Measurements from ENCODE around the gene CLEC16A.

DNA sequence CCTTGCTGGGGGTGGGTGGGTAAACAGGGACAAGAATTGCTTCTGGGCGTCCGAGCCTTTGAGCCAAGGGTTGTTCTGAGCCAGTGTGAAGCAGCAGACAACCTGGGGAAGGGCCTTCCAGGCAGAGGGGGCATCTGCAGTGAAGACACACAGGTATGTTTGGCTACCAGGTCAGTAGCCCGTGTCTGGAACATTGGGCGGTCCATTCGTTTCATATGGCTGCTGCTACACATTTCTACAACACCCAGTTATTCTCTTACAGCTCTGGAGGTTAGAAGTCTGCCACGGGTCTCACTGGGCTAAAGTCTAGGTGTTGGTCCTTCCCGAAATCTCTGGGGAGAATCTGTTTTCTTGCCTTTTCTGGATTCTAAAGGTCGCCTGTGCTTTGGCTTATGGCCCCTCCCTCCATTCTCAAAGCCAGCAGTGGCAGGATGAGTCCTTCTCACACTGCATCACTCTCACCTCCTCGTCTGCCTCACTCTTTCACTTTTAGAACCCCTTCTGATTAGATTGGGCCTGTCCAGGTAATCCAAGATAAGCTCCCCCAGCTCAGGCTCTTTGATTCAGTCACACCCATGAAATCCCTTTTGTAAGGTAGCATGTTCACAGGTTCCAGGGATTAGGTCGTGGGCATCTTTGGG, 136.1 kb downstream of the CLEC16A start:
- TF ChIP-seq, protein P1, sequence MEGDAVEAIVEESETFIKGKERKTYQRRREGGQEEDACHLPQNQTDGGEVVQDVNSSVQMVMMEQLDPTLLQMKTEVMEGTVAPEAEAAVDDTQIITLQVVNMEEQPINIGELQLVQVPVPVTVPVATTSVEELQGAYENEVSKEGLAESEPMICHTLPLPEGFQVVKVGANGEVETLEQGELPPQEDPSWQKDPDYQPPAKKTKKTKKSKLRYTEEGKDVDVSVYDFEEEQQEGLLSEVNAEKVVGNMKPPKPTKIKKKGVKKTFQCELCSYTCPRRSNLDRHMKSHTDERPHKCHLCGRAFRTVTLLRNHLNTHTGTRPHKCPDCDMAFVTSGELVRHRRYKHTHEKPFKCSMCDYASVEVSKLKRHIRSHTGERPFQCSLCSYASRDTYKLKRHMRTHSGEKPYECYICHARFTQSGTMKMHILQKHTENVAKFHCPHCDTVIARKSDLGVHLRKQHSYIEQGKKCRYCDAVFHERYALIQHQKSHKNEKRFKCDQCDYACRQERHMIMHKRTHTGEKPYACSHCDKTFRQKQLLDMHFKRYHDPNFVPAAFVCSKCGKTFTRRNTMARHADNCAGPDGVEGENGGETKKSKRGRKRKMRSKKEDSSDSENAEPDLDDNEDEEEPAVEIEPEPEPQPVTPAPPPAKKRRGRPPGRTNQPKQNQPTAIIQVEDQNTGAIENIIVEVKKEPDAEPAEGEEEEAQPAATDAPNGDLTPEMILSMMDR (conservative IDR thresholded peaks at IDR 0.05; ENCODE audit: low read depth in 2 of 2) = no peak
- TF ChIP-seq EZH2 (IDR thresholded peaks at IDR 0.05; ENCODE audit: low read depth, unreplicated experiment) (no peak), POLR2AphosphoS5 (IDR thresholded peaks at IDR 0.05; ENCODE audit: low read depth) (no peak), CREB1 (CRISPR knock-in tag; IDR thresholded peaks at IDR 0.05; ENCODE audit: low read depth) (no peak), EZH2phosphoT487 (IDR thresholded peaks at IDR 0.05; ENCODE audit: unreplicated experiment) (no peak), NANOG (IDR thresholded peaks at IDR 0.05; ENCODE audit: borderline replicate concordance) (no peak)
- TF ChIP-seq, protein P2, sequence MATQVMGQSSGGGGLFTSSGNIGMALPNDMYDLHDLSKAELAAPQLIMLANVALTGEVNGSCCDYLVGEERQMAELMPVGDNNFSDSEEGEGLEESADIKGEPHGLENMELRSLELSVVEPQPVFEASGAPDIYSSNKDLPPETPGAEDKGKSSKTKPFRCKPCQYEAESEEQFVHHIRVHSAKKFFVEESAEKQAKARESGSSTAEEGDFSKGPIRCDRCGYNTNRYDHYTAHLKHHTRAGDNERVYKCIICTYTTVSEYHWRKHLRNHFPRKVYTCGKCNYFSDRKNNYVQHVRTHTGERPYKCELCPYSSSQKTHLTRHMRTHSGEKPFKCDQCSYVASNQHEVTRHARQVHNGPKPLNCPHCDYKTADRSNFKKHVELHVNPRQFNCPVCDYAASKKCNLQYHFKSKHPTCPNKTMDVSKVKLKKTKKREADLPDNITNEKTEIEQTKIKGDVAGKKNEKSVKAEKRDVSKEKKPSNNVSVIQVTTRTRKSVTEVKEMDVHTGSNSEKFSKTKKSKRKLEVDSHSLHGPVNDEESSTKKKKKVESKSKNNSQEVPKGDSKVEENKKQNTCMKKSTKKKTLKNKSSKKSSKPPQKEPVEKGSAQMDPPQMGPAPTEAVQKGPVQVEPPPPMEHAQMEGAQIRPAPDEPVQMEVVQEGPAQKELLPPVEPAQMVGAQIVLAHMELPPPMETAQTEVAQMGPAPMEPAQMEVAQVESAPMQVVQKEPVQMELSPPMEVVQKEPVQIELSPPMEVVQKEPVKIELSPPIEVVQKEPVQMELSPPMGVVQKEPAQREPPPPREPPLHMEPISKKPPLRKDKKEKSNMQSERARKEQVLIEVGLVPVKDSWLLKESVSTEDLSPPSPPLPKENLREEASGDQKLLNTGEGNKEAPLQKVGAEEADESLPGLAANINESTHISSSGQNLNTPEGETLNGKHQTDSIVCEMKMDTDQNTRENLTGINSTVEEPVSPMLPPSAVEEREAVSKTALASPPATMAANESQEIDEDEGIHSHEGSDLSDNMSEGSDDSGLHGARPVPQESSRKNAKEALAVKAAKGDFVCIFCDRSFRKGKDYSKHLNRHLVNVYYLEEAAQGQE (IDR thresholded peaks at IDR 0.05; ENCODE audit: unreplicated experiment) = no peak

Measured in GM23338 (cell line).